SU-DHL-6 (cell line): ENCODE data around the gene MFN2.

Experiments
- H2AFZ ChIP-seq: fragments of 200-600 bp; sonication (generic); 2 replicates; pipeline ENCODE4 v1.6.1; 2014; ENCODE audit warnings: low read depth, mild to moderate bottlenecking, moderate library complexity, mixed read lengths, antibody characterized with exemption, low read length; ENCODE audit not compliant: severe bottlenecking
- H3F3A ChIP-seq: fragments of 200-600 bp; shearing (Covaris generic); 2 replicates; pipeline ENCODE4 v1.6.0; 2016; ENCODE audit warnings: antibody characterized with exemption, mild to moderate bottlenecking; ENCODE audit not compliant: insufficient read depth
- H3K27ac ChIP-seq: fragments of 200-600 bp; sonication (generic); 2 replicates; pipeline ENCODE4 v1.5.1; 2016; ENCODE audit warnings: low read depth, mild to moderate bottlenecking, low read length, moderate library complexity, mixed read lengths
- H3K27me3 ChIP-seq: fragments of 200-600 bp; sonication (generic), shearing (Covaris generic); 2 replicates; pipeline ENCODE4 v1.6.0; 2014; ENCODE audit warnings: mild to moderate bottlenecking, low read length
- H3K36me3 ChIP-seq: fragments of 200-600 bp; sonication (generic); 2 replicates; pipeline ENCODE4 v1.6.1; 2014; ENCODE audit warnings: mild to moderate bottlenecking, low read length, mixed read lengths
- H3K4me2 ChIP-seq: fragments of 300-600, 200-600 bp; shearing (Covaris generic), sonication (generic); 2 replicates; pipeline ENCODE4 v1.6.0; 2014; ENCODE audit warnings: low read length, low read depth, mild to moderate bottlenecking; ENCODE audit not compliant: poor library complexity, severe bottlenecking
- H3K4me3 ChIP-seq: fragments of 200-600 bp; sonication (generic); 2 replicates; pipeline ENCODE4 v1.5.1; 2014; ENCODE audit warnings: antibody characterized with exemption, low read length, mild to moderate bottlenecking, mixed read lengths; ENCODE audit not compliant: insufficient read depth, poor library complexity, severe bottlenecking
- H3K79me2 ChIP-seq: fragments of 200-600 bp; sonication (generic); 2 replicates; pipeline ENCODE4 v1.6.1; 2014; ENCODE audit warnings: mild to moderate bottlenecking, low read length, moderate library complexity; ENCODE audit not compliant: insufficient read depth
- H3K9ac ChIP-seq: fragments of 200-600 bp; sonication (generic); 2 replicates; pipeline ENCODE4 v1.7.0; 2014; ENCODE audit warnings: mild to moderate bottlenecking, low read length
- H3K9me2 ChIP-seq: fragments of 200-600 bp; sonication (generic); replicated peaks from 2 replicates; pipeline ENCODE4 v1.6.1; 2014; ENCODE audit warnings: low read length; ENCODE audit not compliant: insufficient read depth
- H3K9me3 ChIP-seq: fragments of 200-600 bp; sonication (generic); 2 replicates; pipeline ENCODE4 v1.6.1; 2014; ENCODE audit warnings: low read length, mixed read lengths; ENCODE audit not compliant: insufficient read depth
- H4K20me1 ChIP-seq: fragments of 200-600 bp; sonication (generic); 2 replicates; pipeline ENCODE4 v1.6.1; 2014; ENCODE audit warnings: low read depth, mild to moderate bottlenecking, antibody characterized with exemption, low read length, moderate library complexity, mixed read lengths
- CTCF ChIP-seq: fragments of 200-600 bp; sonication (generic); IDR thresholded peaks from one replicate; pipeline ENCODE4 v1.5.1; 2017; ENCODE audit warnings: antibody characterized with exemption, mild to moderate bottlenecking, low read length, moderate library complexity; ENCODE audit not compliant: insufficient read depth, poor library complexity, severe bottlenecking
- EZH2phosphoT487 ChIP-seq: fragments of 200-600 bp; sonication (generic), shearing (Covaris generic); conservative IDR thresholded peaks from 2 replicates; pipeline ENCODE4 v1.6.1; 2018; ENCODE audit warnings: mild to moderate bottlenecking, antibody characterized with exemption, low read length, moderate library complexity, mixed read lengths

The MFN2 gene

GRCh38 chr1:11998636-11999035 lies 18.4 kb downstream of the MFN2 start:
- no peaks in the 10 kb centered on the region for H4K20me1 ChIP-seq
- no peak overlapping the region for H3K4me2 ChIP-seq
- no peaks in the 10 kb centered on the region for H3K9me2 ChIP-seq
- no peaks in the 10 kb centered on the region for H3K27me3 ChIP-seq
- H3K4me3 ChIP-seq, result no peak overlapping the region
- H3K9me3 ChIP-seq, result no peaks in the 10 kb centered on the region
- no peak overlapping the region for H3K27ac ChIP-seq
- no peak overlapping the region for H2AFZ ChIP-seq
- H3K36me3 ChIP-seq, result 0 out of 2 replicates have a peak, but pooled peaks cover 2% of the 10 kb centered on the region
- H3K9ac ChIP-seq, result no peak overlapping the region
- TF ChIP-seq CTCF, result no peak
- no peak for TF ChIP-seq EZH2phosphoT487
- H3F3A ChIP-seq, result no peaks in the 10 kb centered on the region
- H3K79me2 ChIP-seq, result no peaks in the 10 kb centered on the region

DNA sequence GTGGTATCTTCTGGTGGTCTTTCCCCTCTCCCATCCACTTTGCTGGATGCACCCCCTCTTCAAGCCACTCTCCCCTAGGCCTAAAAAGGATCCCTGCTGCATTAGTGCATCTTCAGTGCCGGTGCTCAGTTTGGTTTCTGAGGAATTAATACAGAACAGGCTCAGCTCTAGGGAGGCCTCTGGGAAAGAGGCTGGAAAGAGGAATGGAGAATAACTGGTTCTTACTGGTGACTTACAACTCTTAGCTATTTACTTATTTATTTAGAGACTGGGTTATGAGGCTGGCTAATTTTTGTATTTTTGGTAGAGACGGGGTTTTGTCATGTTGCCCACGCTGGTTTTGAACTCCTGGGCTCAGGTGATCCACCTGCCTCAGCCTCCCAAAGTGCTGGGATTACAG lies 19.0 kb downstream of the MFN2 start:
- Histone ChIP-seq H4K20me1 (no peaks in the 10 kb centered on the region), H3K4me2 (no peak overlapping the region), H3F3A (no peaks in the 10 kb centered on the region), H3K27ac (no peak overlapping the region), H3K4me3 (no peak overlapping the region), H2AFZ (no peak overlapping the region), H3K9ac (no peak overlapping the region), H3K27me3 (no peaks in the 10 kb centered on the region), H3K9me3 (no peaks in the 10 kb centered on the region), H3K79me2 (no peaks in the 10 kb centered on the region), H3K9me2 (no peaks in the 10 kb centered on the region), H3K36me3 (0 out of 2 replicates have a peak, but pooled peaks cover 2% of the 10 kb centered on the region)
- TF ChIP-seq CTCF (no peak), EZH2phosphoT487 (no peak)

- H4K20me1 ChIP-seq, result no peaks in the 10 kb centered on the region
- no peak overlapping the region for H3K9ac ChIP-seq
- no peak overlapping the region for H3K4me2 ChIP-seq
- no peak overlapping the region for H3K27ac ChIP-seq
- H3K9me3 ChIP-seq, result no peaks in the 10 kb centered on the region
- H3K27me3 ChIP-seq, result no peaks in the 10 kb centered on the region
- H3K79me2 ChIP-seq, result no peaks in the 10 kb centered on the region
- H3K4me3 ChIP-seq, result no peak overlapping the region
- H2AFZ ChIP-seq, result no peak overlapping the region
- H3K9me2 ChIP-seq, result no peaks in the 10 kb centered on the region
- TF ChIP-seq EZH2phosphoT487, result no peak
- peak; percentile 66 for TF ChIP-seq CTCF
- H3F3A ChIP-seq, result no peaks in the 10 kb centered on the region
- 0 out of 2 replicates have a peak, but pooled peaks cover 2% of the 10 kb centered on the region for H3K36me3 ChIP-seq
These were observed 21.1 kb downstream of the MFN2 start for GRCh38 chr1:12001249-12001917.
